SK-N-SH treated with all-trans-retinoic acid at 6 μM for 48 hours (cell line): Measurements from ENCODE around the gene EPN3.

Experiments used
- ARNTL ChIP-seq: fragments of 450-650 bp; formaldehyde crosslinking; IDR thresholded peaks from 2 replicates; pipeline ENCODE4 v1.5.0; 2020; ENCODE audit warnings: low read depth, mild to moderate bottlenecking, moderate library complexity, borderline replicate concordance
- BACH2 ChIP-seq: fragments of 250-450 bp; sonication (Bioruptor Pico); IDR thresholded peaks from 2 replicates; pipeline ENCODE4 v1.9.0; 2021; ENCODE audit warnings: mild to moderate bottlenecking, borderline replicate concordance
- CSRNP3 ChIP-seq: fragments of 250-450 bp; sonication (Bioruptor Pico); IDR thresholded peaks from 2 replicates; pipeline ENCODE4 v1.5.1; 2021; ENCODE audit warnings: mild to moderate bottlenecking, moderate library complexity
- OSR1 ChIP-seq: fragments of 250-450 bp; sonication (Bioruptor Pico); IDR thresholded peaks from 2 replicates; pipeline ENCODE4 v1.8.0; 2022; ENCODE audit warnings: moderate library complexity, mild to moderate bottlenecking, inconsistent platforms
- PATZ1 ChIP-seq: fragments of 250-450 bp; sonication (Bioruptor Pico); IDR thresholded peaks from 2 replicates; pipeline ENCODE4 v1.8.0; 2020; ENCODE audit warnings: mild to moderate bottlenecking, moderate library complexity, borderline replicate concordance
- POU6F1 ChIP-seq: fragments of 250-450 bp; sonication (Bioruptor Pico); IDR thresholded peaks from 2 replicates; pipeline ENCODE4 v1.8.0; 2021; ENCODE audit warnings: low read depth, mild to moderate bottlenecking, moderate library complexity, borderline replicate concordance
- PPARA ChIP-seq: fragments of 250-450 bp; sonication (Bioruptor Pico); IDR thresholded peaks from 2 replicates; pipeline ENCODE4 v1.5.0; 2020; ENCODE audit warnings: mild to moderate bottlenecking, borderline replicate concordance
- SNAI2 ChIP-seq: fragments of 250-450 bp; sonication (Bioruptor Pico); IDR thresholded peaks from 2 replicates; pipeline ENCODE4 v1.5.0; 2020; ENCODE audit warnings: mild to moderate bottlenecking, moderate library complexity
- TOX ChIP-seq: fragments of 250-450 bp; sonication (Bioruptor Pico); IDR thresholded peaks from 2 replicates; pipeline ENCODE4 v1.8.0; 2021; ENCODE audit warnings: mild to moderate bottlenecking, moderate library complexity, borderline replicate concordance
- ZC3H10 ChIP-seq: fragments of 250-450 bp; sonication (Bioruptor Pico); IDR thresholded peaks from 2 replicates; pipeline ENCODE4 v1.5.1; 2021; ENCODE audit warnings: mild to moderate bottlenecking, moderate library complexity
- ZFP3 ChIP-seq: fragments of 250-450 bp; sonication (Bioruptor Pico); IDR thresholded peaks from 2 replicates; pipeline ENCODE4 v1.5.0; 2020; ENCODE audit warnings: mild to moderate bottlenecking, moderate library complexity
- ZFP30 ChIP-seq: fragments of 450-650 bp; formaldehyde crosslinking; IDR thresholded peaks from 2 replicates; pipeline ENCODE4 v1.5.0; 2022; ENCODE audit warnings: mild to moderate bottlenecking, moderate library complexity
- ZNF565 ChIP-seq: fragments of 450-650 bp; formaldehyde crosslinking; conservative IDR thresholded peaks from 2 replicates; pipeline ENCODE4 v1.5.0; 2020; ENCODE audit warnings: low read depth, mild to moderate bottlenecking, moderate library complexity
- ZNF8 ChIP-seq: fragments of 450-650 bp; formaldehyde crosslinking; IDR thresholded peaks from 2 replicates; pipeline ENCODE4 v1.5.0; 2020; ENCODE audit warnings: mild to moderate bottlenecking, moderate library complexity

GRCh38 chr17:50570528-50570927, 38.0 kb downstream of the EPN3 start:
- TF ChIP-seq PPARA (no peak), CSRNP3 (CRISPR knock-in tag) (no peak), ZFP30 (CRISPR knock-in tag) (no peak), ZC3H10 (CRISPR knock-in tag) (no peak), OSR1 (no peak), POU6F1 (CRISPR knock-in tag) (no peak), ARNTL (CRISPR knock-in tag) (no peak), TOX (CRISPR knock-in tag) (no peak), BACH2 (CRISPR knock-in tag) (no peak), ZFP3 (CRISPR knock-in tag) (no peak), PATZ1 (no peak), SNAI2 (CRISPR knock-in tag) (no peak), ZNF8 (CRISPR knock-in tag) (no peak), ZNF565 (CRISPR knock-in tag) (no peak)
